Activated T-cell treated with anti-CD3 and anti-CD28 coated beads for 1 hour (primary cell): ENCODE measurements around the gene NRXN2.

ENCODE experiments used
- DNase-seq: peaks from one replicate; pipeline ENCODE4 v3.0.0-alpha.2; 2020; ENCODE audit warnings: low read depth

The NRXN2 gene

DNA sequence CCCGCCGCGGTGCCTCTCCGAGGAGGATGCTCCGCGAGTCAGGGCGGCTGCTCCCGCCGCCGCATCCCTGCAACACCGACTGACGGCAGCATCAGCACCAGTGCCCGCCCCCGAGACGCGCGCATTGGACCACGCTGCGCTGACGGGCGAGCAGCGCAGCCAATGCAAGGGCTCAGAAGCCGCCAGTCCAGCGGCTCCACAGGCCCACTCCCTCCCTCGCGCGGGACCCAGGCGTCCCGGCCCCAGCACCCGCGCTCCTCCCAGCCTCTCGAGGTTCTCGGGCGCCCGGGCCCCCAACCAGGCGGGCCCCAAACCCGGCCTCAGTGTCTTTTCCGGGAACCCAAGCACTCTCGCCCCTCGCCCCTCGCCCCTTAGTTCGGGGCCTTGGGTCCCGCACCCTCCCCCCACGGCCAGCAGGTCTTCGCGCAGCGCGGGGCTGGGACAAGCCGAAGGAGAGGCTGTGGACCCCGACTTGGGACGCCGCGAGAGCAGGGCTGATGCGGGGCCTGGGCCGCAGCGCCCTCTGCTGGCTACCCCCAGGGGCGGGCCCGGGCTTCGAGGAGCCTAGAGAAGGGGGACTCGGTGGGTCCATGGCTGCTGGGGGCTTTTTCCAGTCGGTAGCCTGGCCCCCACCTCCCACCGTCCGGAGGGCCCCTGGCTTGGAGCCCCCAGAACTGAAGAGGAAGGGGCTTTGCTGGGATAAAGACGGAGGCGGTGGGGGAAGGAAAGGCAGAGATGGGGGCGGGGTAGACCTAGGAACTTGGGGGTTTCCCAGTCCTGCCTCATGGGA lies at the start of gene NRXN2:
NRXN2 (minus strand) TSS at position 81 of the 790 bp plus-strand sequence. CDS start 9,498 bp downstream, outside the sequence.
- DNase-seq = peak; percentile 72

GRCh38 chr11:64772303-64773018 lies 49.5 kb upstream of the NRXN2 start:
- DNase-seq = no peak

- no peak for DNase-seq
Measured at GRCh38 chr11:64771861-64772260, 48.9 kb upstream of the NRXN2 start.

- DNase-seq = no peak
Measured at GRCh38 chr11:64770120-64770519, 47.1 kb upstream of the NRXN2 start.

DNA sequence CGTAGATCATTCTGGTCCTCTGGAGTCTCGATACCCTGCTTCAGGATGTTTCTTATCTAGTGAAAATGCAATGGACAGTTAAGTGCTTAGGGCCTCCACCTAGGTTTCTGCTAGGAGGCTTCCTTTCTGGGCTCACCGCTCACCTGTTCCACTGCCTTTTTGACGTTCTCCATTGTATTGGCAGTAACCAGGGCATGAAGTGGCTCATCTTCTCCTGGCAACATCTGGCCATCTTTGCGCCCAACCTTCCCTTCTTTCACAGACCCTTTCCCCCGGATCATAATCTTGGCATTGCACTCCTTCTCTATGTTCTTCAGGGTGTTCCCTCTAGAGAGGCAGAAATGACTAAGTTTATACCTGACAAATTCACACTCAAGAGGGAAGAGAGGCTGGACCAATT lies 46.3 kb upstream of the NRXN2 start:
- no peak for DNase-seq

GRCh38 chr11:64768300-64768694 lies 45.3 kb upstream of the NRXN2 start:
- no peak for DNase-seq

GRCh38 chr11:64767344-64768299 lies 44.6 kb upstream of the NRXN2 start:
- peak; percentile 86 for DNase-seq

GRCh38 chr11:64766881-64767280 lies 43.9 kb upstream of the NRXN2 start:
- DNase-seq = no peak

DNA sequence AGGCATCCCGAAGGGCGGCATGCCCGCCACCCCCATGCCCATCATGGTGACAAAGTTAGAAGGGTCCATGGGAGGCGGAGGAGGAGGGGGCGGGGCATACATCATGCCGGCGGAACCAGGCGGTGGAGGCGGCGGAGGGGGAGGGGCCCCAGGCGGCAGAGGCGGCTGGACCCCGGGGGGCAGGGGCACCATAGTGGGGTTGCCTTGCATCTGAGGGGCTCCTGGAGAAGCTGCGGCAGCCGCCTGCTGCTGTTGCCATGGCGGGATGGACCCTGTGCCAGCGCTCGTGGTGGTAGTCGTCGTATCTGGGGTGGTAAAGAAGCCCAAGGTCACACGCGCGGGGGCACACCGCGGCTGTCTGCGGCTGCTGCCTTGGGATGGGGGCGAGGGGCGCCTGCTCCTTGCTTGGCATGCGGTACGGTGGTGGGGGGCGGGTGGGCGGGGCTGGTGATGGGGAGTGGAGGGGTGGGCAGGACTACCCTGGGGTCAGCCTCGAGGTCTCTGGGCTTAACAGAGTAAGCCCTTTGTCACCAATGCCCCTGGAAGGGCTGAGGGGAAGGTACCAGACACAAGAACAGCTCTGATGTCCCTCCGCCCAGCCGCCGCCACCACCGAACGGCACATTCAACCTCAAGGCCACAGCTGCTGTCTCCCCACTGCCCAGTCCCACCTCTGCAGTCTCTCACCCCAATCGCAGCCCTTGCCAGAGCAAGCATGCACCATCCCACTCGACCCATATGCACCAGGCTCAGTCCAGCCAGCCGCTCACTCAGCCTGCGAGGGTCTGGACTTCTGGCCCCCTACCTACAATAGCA lies 43.1 kb upstream of the NRXN2 start:
- DNase-seq = no peak

DNA sequence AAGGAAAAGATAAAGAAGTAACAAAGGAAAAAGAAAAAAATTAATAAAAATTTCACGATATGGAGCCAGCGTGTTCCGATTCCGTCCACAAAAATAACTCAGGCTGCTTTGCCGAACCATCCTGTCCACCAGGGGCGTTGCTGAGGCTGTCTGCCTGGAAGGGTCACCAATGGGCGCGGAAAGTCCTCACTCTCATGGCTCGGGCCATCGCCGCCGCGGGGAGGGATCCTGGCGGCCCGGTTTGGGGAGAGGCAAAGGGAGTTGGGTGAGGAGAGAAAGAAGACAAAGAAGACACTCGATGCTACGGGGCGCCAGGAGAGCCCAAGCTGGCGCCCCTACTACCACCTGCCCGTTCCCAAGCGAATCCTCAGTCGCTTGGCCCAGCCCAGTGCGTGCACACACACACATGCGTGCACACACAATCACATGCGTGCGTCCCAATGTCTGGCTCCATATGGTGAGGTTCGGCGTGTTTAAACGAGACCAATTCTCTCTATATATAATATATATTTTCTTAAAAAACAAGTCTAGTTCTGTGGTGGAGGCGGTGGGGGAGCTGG lies 42.4 kb upstream of the NRXN2 start:
- no peak for DNase-seq

GRCh38 chr11:64764753-64765152 lies 41.8 kb upstream of the NRXN2 start:
- no peak for DNase-seq

DNA sequence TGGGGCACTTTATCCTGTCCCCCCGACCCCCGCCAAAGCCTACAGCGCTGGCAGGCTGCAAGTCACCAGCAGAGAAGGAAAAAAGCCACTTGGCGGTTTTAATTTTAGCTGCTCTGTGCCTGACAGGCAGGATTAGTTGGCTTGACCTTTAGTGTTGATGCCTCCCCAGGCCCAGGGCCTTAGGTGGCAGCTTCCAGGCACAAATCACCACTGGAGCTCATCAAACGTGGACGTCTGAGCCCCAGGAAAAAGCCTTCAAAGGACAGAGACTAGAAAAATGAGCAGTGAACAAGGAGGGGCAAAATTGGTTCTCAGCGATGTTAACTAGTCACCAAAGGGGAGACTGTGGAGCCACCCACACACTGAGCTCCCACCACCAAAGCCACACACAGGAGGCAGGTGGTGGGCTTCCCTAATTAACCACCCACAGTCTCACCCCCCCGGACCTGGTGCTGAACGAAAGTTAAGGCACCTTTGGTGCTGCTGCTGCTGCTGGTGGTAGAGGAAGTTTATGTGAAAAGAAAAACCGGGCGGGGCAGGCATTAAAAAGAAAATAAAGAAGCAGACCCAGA lies 41.1 kb upstream of the NRXN2 start:
- DNase-seq = peak; percentile 49

DNA sequence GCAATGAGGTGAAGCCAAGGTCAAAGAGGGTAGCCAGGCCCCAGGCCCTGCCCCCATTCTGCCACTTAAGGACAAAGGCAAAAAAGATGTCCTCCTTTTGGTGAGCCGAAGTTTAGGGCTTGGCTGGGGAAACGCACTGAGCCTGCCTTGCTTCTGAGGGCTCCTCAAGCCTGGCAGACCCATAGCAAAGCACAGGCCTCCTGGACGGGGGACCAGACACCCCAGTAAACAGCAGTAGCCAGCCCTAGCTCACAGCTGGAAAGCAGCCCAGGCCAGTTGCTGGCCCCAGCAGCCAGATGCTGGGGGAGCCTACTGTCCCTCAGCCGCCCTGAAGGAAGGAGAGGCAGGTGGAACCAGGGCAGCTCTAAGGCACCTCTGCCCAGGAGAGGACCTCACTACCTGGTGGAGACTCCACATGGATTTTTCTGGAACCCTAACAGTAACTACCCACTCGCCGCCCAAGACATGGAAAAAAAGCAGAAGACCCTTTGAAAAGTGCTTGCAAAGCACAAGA lies 40.6 kb upstream of the NRXN2 start:
- no peak for DNase-seq

GRCh38 chr11:64762674-64763525 lies 39.9 kb upstream of the NRXN2 start:
- no peak for DNase-seq

- no peak for DNase-seq
Measured at GRCh38 chr11:64762277-64762673, 39.3 kb upstream of the NRXN2 start.

DNA sequence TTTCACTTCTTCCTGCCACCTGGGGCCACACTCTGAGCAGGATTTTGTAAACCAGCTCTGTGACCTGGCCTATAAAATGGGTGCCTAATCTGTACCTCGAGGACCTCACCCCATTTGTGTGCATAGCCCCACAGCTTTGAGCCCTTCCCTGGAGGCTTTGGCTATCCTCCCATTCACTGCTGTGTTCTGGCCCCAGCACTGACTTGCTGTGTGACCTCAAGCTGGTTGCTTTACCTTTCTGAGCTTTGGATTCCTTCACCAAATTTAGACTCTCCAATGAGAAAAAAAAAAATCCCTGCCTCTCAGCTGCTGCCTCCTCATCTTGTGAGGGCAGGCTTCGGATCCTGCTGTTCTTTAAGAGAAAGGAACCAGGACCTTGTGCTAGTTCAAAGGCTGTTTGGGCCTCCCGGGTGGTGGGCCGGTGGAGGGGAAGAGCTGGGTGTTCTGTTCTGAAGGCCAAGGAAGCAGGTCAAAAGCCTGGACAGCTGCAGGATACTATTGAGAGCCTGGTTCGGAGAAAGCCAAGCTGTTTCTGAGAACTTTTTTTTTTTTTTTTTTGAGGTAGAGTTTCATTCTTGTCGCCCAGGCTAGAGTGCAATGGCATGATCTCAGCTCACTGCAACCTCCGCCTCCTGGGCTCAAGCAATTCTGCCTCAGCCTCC lies 37.9 kb upstream of the NRXN2 start:
- no peak for DNase-seq

DNA sequence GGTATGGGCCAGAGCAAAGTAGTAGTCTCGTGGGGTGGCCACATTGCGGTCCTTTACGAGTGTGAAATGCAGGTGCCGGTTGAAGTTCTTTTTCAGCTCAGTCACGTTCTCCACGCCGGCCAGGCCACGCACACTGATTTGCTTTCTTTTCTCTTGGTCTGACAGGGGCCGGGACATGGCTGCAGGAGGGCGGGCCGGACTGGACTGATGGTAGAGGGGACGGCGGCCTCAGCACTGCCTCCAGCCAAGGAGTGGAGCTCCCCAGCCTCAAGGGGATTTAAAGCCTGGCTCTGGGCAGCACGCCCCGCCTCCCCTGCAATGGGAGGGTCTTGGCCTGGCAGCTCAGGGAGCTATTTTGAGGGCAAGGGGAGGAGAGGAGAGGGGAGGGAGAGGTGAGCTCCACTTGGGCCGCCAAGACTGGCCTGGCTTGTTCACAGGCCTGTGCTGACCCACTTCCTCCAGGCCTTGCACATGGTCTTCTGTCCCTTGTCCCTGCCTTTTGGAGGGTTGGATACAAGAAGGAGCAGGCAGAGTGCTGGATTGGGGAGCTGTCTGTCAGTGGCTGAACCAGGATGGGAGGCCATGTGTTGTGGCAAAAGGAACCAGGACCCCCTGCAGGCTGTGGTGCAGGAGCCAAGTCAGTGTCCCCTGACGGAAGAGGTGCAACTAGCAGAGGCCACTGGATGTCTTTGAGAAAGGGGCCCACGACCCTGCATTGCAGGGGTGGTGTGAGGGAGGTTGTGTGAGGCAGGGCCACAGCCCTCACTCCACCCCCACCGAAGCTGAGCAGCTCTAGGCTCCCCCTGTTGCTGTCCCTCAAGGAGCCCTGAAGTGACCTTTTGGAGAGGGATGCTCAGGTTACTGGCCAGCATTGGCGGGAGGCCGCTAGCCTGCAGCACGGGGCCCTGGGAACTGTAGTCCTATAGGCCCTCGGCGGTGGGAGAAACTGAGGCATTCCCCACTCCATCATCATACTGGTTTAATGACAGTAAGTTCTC lies 37.0 kb upstream of the NRXN2 start, which contains the start of gene PYGM:
PYGM (minus strand) TSS at position 253 of the 998 bp plus-strand sequence; CDS start at position 177, 76 bp downstream.
- DNase-seq = no peak
